Thoracic aorta (tissue), 2 donors: Measurements from ENCODE around the gene KAT6B. TPM values are rescaled to one million over a fixed set of nuclear protein-coding genes. Genes with fewer than 3 reads are reported as not detected.

Experiments used
- ATAC-seq: fragments of 150-250 bp; one replicate; pipeline ENCODE4 v1.8.0; 2017; ENCODE audit warnings: low read depth; ENCODE audit not compliant: insufficient number of reproducible peaks, low FRiP score
- DNase-seq: peaks from one replicate; pipeline ENCODE4 v3.0.0-alpha.2; 2020; ENCODE audit warnings: low spot score
- H3K27ac ChIP-seq, 2 donors: fragments of 200-600 bp; sonication (generic); 1 replicate in 1 of 2; 2 replicates in 1 of 2; pipeline ENCODE4 v1.5.1; 2016; ENCODE audit warnings: mild to moderate bottlenecking in 2 of 2, moderate library complexity in 2 of 2
- H3K27me3 ChIP-seq: fragments of 200-600 bp; sonication (generic); replicated peaks from 2 replicates; pipeline ENCODE4 v1.6.0; 2016; ENCODE audit warnings: mild to moderate bottlenecking; ENCODE audit not compliant: insufficient read depth
- H3K36me3 ChIP-seq: fragments of 200-600 bp; sonication (generic); one replicate; pipeline ENCODE4 v1.5.1; 2016
- H3K4me1 ChIP-seq, 2 donors: fragments of 200-600 bp; sonication (generic); 1 replicate in 1 of 2; 2 replicates in 1 of 2; pipeline versions ENCODE4 v1.5.1 to v1.6.0; 2016; ENCODE audit warnings: low read depth in 2 of 2, mild to moderate bottlenecking in 1 of 2; ENCODE audit not compliant: control insufficient read depth in 1 of 2
- H3K4me3 ChIP-seq: fragments of 200-600 bp; sonication (generic); 2 replicates; pipeline ENCODE4 v1.5.1; 2016; ENCODE audit warnings: mild to moderate bottlenecking
- H3K9me3 ChIP-seq: fragments of 200-600 bp; sonication (generic); 2 replicates; pipeline ENCODE4 v1.5.1; 2016
- total RNA-seq, 2 donors: library from RNA; depleted of rRNA; stranded (reverse); fragments of >200 nt; gene quantifications; one replicate each; pipeline versions ENCODE4 v1.1.0 to v1.2.3, GENCODE V29; 2016
- TF ChIP-seq, protein P1 (sequence below): fragments of 200-600 bp; sonication (generic); IDR thresholded peaks from one replicate; pipeline ENCODE4 v1.5.1; 2019; ENCODE audit warnings: antibody characterized with exemption

The KAT6B gene
- total RNA-seq, 2 donors from 2014 or later = 38.4 to 46.9 TPM

DNA sequence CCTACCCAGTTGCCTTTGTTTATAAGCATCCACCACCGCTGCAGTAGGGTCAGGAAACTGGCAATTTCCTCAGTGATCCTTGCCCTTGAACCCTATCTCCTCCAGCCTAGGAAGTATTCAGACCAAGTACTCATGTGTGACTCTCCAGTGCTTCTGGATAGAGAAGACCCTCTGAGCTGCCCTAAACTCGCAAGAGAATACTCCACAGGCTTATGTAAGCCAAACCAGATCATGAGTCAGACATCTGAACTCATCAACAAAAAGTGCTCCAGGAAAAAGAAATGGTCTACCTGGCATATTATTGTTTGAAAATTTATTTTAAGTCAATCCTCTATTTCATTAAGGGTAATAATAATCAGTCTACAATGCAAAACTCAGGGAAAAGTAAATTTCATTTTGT, 101.3 kb downstream of the KAT6B start:
- peaks cover 61 to 71% of the 10 kb centered on the region in 2 donors for H3K4me1 ChIP-seq
- DNase-seq = no peak
- H3K27me3 ChIP-seq = no peaks in the 10 kb centered on the region

DNA sequence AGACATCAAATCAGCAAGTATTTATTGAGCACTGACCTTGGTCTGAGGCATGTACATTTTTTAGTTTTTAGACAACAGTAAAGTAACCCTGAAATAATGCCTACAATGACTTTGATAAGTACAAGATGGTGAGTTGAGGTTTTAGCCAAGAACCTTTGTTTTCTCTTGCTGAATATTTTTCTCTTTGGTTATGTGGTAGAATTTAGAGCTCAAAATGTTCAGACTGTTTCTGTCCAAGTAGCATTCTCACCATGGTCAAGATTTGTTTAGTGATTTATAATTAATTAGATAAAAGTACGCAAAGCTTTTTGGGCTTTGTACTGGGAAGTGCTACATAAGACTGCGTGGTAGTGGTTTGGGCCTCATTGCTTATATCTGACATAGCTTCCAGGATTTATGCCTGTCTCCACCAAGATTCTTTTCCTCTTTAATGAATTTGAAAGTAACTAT, 102.4 kb downstream of the KAT6B start:
- ATAC-seq (no peak), DNase-seq (no peak)
- H3K9me3 ChIP-seq = no peaks in the 10 kb centered on the region
- TF ChIP-seq, protein P1, sequence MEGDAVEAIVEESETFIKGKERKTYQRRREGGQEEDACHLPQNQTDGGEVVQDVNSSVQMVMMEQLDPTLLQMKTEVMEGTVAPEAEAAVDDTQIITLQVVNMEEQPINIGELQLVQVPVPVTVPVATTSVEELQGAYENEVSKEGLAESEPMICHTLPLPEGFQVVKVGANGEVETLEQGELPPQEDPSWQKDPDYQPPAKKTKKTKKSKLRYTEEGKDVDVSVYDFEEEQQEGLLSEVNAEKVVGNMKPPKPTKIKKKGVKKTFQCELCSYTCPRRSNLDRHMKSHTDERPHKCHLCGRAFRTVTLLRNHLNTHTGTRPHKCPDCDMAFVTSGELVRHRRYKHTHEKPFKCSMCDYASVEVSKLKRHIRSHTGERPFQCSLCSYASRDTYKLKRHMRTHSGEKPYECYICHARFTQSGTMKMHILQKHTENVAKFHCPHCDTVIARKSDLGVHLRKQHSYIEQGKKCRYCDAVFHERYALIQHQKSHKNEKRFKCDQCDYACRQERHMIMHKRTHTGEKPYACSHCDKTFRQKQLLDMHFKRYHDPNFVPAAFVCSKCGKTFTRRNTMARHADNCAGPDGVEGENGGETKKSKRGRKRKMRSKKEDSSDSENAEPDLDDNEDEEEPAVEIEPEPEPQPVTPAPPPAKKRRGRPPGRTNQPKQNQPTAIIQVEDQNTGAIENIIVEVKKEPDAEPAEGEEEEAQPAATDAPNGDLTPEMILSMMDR = no peak
- H3K27me3 ChIP-seq = no peaks in the 10 kb centered on the region
- peaks cover 55 to 68% of the 10 kb centered on the region in 2 donors for H3K4me1 ChIP-seq
- H3K36me3 ChIP-seq = no peaks in the 10 kb centered on the region
- peak overlapping the region; percentile 44 for H3K4me3 ChIP-seq
- peak overlapping the region; percentile 82 to 83 for H3K27ac ChIP-seq

More for the DNA sequence above, 101.3 kb downstream of the KAT6B start:
- TF ChIP-seq, protein P1 = no peak
- Histone ChIP-seq H3K27ac (peak overlapping the region in 1 of 2 donors; percentile 46), H3K9me3 (no peaks in the 10 kb centered on the region), H3K36me3 (no peaks in the 10 kb centered on the region), H3K4me3 (no peak overlapping the region)
- ATAC-seq = no peak

DNA sequence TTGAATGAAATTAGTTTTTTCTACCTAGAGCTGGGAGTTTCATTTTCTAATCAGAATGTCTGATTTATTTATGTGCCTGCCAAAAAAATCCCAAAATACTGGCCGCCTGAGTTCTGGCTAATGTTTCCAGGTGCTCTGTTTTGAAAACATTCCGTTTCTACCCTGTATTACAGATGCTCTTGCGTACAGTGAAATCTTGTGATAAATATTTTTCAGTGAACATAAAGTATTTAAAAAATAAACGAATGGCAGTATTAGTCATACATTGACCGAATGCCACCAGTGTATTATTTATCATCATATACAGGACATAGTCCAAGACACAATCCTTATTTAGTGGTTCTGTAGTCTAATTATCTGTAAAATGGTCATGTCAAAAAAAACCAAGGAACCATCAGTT, 102.8 kb downstream of the KAT6B start:
- no peaks in the 10 kb centered on the region for H3K36me3 ChIP-seq
- no peaks in the 10 kb centered on the region for H3K9me3 ChIP-seq
- peak overlapping the region; percentile 44 for H3K4me3 ChIP-seq
- TF ChIP-seq, protein P1 = no peak
- peaks cover 51 to 66% of the 10 kb centered on the region in 2 donors for H3K4me1 ChIP-seq
- ATAC-seq (no peak), DNase-seq (no peak)
- H3K27me3 ChIP-seq = no peaks in the 10 kb centered on the region
- H3K27ac ChIP-seq = peak overlapping the region; percentile 82 to 83

DNA sequence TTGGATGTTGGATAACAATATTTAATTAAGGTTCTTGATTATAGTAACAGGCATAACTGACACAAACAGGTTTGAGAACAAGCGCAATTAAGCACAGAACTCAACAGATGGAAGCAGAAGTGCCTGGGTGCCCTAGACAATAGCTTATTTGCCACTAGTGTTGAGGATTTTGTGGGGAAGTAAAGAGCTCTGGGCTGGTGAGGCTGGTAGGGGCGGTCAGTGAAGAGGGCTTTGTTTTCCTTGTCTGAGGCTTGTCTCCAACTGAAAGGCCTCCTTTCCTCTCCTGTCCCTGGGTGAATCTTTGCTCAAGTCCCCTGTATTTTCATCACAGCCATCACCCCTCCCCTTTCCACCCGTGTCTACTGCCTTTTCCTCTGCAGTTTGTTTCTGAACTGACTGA, 104.6 kb downstream of the KAT6B start:
- TF ChIP-seq, protein P1 = no peak
- H3K4me1 ChIP-seq = peaks cover 38 to 50% of the 10 kb centered on the region in 2 donors
- DNase-seq = no peak
- H3K27me3 ChIP-seq = no peaks in the 10 kb centered on the region
- no peaks in the 10 kb centered on the region for H3K9me3 ChIP-seq
- ATAC-seq = no peak
- no peak overlapping the region for H3K4me3 ChIP-seq
- H3K27ac ChIP-seq = peak overlapping the region in 1 of 2 donors; percentile 53
- H3K36me3 ChIP-seq = no peaks in the 10 kb centered on the region

DNA sequence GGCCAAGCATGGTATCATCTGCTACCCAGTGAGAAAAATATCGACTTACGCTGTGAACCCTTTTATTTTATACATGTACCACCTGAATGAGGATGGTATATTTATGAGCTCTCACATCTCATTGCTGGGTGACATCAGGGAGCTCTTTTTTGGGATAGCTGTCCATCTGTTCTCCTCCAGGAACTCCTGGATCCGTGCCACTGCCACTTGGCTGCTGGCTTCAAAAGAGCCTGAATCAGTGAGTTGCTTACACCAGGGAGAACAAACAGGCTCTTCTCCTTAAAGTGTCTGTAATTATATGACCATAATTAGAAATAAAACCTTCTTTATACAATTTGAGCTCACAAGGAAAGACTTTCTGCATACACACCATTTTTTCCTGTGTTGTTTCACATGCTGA, 106.2 kb downstream of the KAT6B start:
- no peaks in the 10 kb centered on the region for H3K27me3 ChIP-seq
- H3K36me3 ChIP-seq = no peaks in the 10 kb centered on the region
- no peak overlapping the region for H3K4me3 ChIP-seq
- DNase-seq (no peak), ATAC-seq (no peak)
- TF ChIP-seq, protein P1 = no peak
- peaks cover 40 to 54% of the 10 kb centered on the region in 2 donors for H3K4me1 ChIP-seq
- H3K9me3 ChIP-seq = no peaks in the 10 kb centered on the region
- peak overlapping the region in 1 of 2 donors; percentile 30 for H3K27ac ChIP-seq
